Colonic mucosa (tissue), 4 donors: ENCODE data around the gene ITGBL1. TPM values are rescaled to one million over a fixed set of nuclear protein-coding genes. Genes with fewer than 3 reads are reported as not detected.

Source experiments
- DNase-seq: peaks from one replicate; pipeline ENCODE4 v3.0.0-alpha.2; 2020
- H3K27ac ChIP-seq: fragments of 200-600 bp; one replicate; pipeline ENCODE4 v1.8.0; 2021
- H3K27me3 ChIP-seq: fragments of 200-600 bp; one replicate; pipeline ENCODE4 v1.8.0; 2021
- H3K36me3 ChIP-seq: fragments of 200-600 bp; one replicate; pipeline ENCODE4 v1.8.0; 2021
- H3K4me1 ChIP-seq: fragments of 200-600 bp; one replicate; pipeline ENCODE4 v1.8.0; 2021; ENCODE audit warnings: mild to moderate bottlenecking
- H3K4me3 ChIP-seq: fragments of 200-600 bp; one replicate; pipeline ENCODE4 v1.8.0; 2021
- H3K9ac ChIP-seq, 2 donors: one replicate each; pipeline ENCODE4 v1.7.0; 2013; ENCODE audit warnings: control low read depth in 2 of 2, low read depth in 2 of 2, low read length in 2 of 2
- H3K9me3 ChIP-seq: fragments of 200-600 bp; one replicate; pipeline ENCODE4 v1.8.0; 2021
- intact Hi-C: fragments of 100-400 bp; cut with DNase I; formaldehyde crosslinking; loops from one replicate; pipeline ENCODE4 v1.14.1; 2022
- total RNA-seq, 2 donors: library from RNA; stranded (reverse); fragmentation: NEBNext Ultra II Directional in 1 of 2; extraction: Animal tissue kit (Norgen Biotek cat#: 25700) in 1 of 2; gene quantifications; one replicate each; pipeline ENCODE4 v1.2.1, GENCODE V29; 2021
- TF ChIP-seq, protein P1 (sequence below): fragments of 200-600 bp; IDR thresholded peaks from one replicate; pipeline ENCODE4 v1.8.0; 2022; ENCODE audit warnings: antibody characterized with exemption, mild to moderate bottlenecking
- donor health status: healthy.
- donor health status: DM: no; HTN: no; CAD: no.
- donor health status: DM: no; HTN: no; CAD: no.

Gene ITGBL1
- total RNA-seq, 2 donors from 2014 or later = 0.25 to 0.72 TPM

DNA sequence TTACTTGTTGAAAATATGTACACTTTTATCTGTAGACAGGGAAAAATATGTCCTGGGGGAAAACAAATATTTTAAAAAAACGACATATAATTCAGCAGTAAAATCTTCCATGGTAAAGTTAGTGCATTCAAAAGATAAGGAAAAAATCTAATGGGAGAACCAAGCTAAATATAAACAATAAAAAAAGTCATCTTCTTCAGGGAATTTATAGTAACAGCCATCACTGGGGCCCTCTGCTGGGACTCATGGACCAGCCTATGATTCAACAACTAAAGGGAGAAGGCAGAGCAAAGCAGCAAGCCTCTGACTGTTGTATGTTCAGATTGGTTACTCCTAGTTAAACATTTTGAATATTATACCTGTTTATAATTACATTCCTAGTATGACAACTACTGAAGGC is 93.0 kb downstream of the ITGBL1 start:
- Histone ChIP-seq H3K4me1 (no peaks in the 10 kb centered on the region), H3K27me3 (no peaks in the 10 kb centered on the region), H3K27ac (no peak overlapping the region), H3K4me3 (no peak overlapping the region), H3K9me3 (no peaks in the 10 kb centered on the region), H3K9ac (no peak overlapping the region), H3K36me3 (no peaks in the 10 kb centered on the region)
- intact Hi-C loops = no loop called here
- TF ChIP-seq, protein P1, sequence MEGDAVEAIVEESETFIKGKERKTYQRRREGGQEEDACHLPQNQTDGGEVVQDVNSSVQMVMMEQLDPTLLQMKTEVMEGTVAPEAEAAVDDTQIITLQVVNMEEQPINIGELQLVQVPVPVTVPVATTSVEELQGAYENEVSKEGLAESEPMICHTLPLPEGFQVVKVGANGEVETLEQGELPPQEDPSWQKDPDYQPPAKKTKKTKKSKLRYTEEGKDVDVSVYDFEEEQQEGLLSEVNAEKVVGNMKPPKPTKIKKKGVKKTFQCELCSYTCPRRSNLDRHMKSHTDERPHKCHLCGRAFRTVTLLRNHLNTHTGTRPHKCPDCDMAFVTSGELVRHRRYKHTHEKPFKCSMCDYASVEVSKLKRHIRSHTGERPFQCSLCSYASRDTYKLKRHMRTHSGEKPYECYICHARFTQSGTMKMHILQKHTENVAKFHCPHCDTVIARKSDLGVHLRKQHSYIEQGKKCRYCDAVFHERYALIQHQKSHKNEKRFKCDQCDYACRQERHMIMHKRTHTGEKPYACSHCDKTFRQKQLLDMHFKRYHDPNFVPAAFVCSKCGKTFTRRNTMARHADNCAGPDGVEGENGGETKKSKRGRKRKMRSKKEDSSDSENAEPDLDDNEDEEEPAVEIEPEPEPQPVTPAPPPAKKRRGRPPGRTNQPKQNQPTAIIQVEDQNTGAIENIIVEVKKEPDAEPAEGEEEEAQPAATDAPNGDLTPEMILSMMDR = no peak
- DNase-seq = no peak

DNA sequence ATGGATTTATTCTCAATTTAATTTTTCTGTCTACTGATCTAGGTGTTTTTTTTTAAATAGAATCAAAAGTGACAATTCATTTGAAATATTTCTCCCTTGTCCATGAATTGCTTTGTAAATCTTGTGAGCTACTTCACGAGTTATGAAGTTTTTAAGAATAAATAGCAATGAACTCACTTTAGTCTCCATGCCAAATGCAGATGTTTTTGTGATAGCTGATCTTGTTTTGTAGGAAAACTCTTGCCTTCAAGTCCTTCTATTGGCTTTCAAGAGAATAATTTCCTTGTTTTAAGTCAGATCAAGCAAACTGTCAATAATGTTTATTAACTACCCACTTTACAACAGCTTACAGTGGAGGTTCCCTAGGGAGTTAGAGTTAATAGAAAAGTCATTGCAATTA is 99.8 kb downstream of the ITGBL1 start:
- intact Hi-C loops = no loop called here

DNA sequence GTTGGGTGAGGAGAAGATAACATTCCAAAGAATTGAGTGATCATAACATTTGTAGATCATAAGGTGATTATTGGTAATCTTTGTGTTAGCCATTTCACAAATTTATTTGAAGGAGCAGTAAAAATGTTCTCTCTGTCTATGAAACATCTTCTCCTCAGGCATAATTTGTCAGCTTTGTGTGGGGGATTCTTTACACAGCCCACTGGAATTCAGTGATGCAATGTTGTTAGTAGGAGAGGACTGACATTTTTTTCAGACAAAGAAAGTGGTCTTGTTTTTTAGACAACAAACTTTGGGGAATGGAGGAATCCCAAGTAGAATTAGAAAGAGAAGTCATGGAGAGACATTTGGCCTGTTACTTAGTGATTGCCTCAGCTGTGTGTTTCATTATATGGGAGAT is 100.3 kb downstream of the ITGBL1 start:
- TF ChIP-seq, protein P1 = no peak
- intact Hi-C loops = no loop called here
- Histone ChIP-seq H3K27ac (no peak overlapping the region), H3K4me1 (no peaks in the 10 kb centered on the region), H3K9ac (no peak overlapping the region), H3K4me3 (no peak overlapping the region), H3K27me3 (no peaks in the 10 kb centered on the region), H3K36me3 (no peaks in the 10 kb centered on the region), H3K9me3 (no peaks in the 10 kb centered on the region)
- DNase-seq = no peak

More for the DNA sequence above, 99.8 kb downstream of the ITGBL1 start:
- Histone ChIP-seq H3K4me1 (no peaks in the 10 kb centered on the region), H3K9ac (no peak overlapping the region), H3K36me3 (no peaks in the 10 kb centered on the region), H3K9me3 (no peaks in the 10 kb centered on the region), H3K27me3 (no peaks in the 10 kb centered on the region), H3K27ac (no peak overlapping the region), H3K4me3 (no peak overlapping the region)
- TF ChIP-seq, protein P1 = no peak
- DNase-seq = no peak

DNA sequence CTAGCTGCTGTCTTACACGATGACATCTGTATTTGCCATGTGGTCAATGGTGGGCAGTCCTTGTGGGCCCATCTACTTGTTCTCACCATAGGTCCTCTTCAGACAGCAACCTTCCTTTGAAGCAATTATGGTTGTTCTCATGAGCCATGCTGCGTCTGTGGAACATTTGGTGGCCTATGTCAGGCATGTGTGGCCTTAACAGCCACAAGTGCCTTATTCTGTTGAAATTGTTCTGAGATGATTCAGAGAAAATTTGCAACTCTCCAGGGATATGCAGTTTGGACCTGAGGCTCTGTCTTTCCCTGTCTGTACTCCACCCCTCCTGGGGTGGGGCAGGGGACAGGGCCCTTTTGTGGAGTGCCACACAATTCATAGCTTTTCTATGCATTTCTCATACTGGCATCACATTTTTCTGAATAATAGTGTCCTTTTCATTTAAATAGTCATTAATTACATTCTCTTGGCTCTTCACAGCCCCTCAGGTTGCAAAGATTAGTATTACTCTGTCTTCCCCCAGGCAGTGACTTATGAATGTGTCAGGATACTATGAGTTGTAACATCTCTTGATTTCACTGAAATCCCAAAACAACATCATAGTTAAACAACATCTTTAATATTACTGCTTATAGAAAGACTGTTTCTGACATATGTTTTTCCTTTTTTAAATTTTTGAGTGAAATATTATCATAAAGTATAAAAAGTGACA is 102.1 kb downstream of the ITGBL1 start:
- Histone ChIP-seq H3K4me1 (no peaks in the 10 kb centered on the region), H3K9me3 (no peaks in the 10 kb centered on the region), H3K27ac (no peak overlapping the region), H3K4me3 (no peak overlapping the region), H3K36me3 (no peaks in the 10 kb centered on the region), H3K9ac (no peak overlapping the region), H3K27me3 (no peaks in the 10 kb centered on the region)
- TF ChIP-seq, protein P1 = no peak
- DNase-seq = no peak
- intact Hi-C loops = no loop called here

DNA sequence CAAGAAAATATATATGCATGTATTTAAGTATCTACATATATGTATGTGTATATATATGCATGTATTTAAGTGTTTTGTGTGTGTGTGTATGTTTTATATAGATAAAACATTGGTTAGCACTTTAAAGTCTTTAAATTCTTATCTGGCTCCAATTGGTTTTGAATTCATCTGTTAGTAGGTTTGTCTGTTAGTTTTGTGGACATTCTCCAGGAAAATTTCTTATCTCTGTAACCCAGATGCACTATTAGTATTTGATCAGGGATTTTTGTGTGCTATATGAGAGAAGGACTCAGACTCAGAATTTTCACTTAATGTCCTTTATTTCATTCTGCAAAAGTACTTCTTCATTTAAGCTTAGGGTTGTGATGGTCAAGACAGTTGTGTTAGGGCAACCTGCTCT is 103.1 kb downstream of the ITGBL1 start:
- Histone ChIP-seq H3K36me3 (no peaks in the 10 kb centered on the region), H3K27ac (no peak overlapping the region), H3K27me3 (no peaks in the 10 kb centered on the region), H3K4me1 (no peaks in the 10 kb centered on the region), H3K9me3 (no peaks in the 10 kb centered on the region), H3K9ac (no peak overlapping the region), H3K4me3 (no peak overlapping the region)
- intact Hi-C loops = no loop called here
- TF ChIP-seq, protein P1 = no peak
- no peak for DNase-seq
